Trophoblast cell (in vitro differentiated cells and primary cell): ENCODE data around the gene KCNIP4.

Source experiments
- DNase-seq, 2 donors: peaks; one replicate each; pipeline ENCODE4 v3.0.0-alpha.2; 2016
- H2AFZ ChIP-seq: 2 replicates; pipeline ENCODE4 v1.6.1; 2013; ENCODE audit warnings: low read length, moderate library complexity, mild to moderate bottlenecking; ENCODE audit not compliant: insufficient read depth, poor library complexity
- H2AK5ac ChIP-seq: 2 replicates; pipeline ENCODE4 v1.6.1; 2013; ENCODE audit warnings: mild to moderate bottlenecking, low read length
- H2BK120ac ChIP-seq: 2 replicates; pipeline ENCODE4 v1.6.1; 2013; ENCODE audit warnings: low read length, mild to moderate bottlenecking, moderate library complexity; ENCODE audit not compliant: insufficient read depth, poor library complexity
- H2BK12ac ChIP-seq: 2 replicates; pipeline ENCODE4 v1.6.1; 2013; ENCODE audit warnings: mild to moderate bottlenecking, low read length, moderate library complexity
- H2BK5ac ChIP-seq: 2 replicates; pipeline ENCODE4 v1.6.1; 2013; ENCODE audit warnings: low read length, low read depth, moderate library complexity, mild to moderate bottlenecking; ENCODE audit not compliant: poor library complexity
- H3K14ac ChIP-seq: 2 replicates; pipeline ENCODE4 v1.6.1; 2013; ENCODE audit warnings: mild to moderate bottlenecking, low read length
- H3K18ac ChIP-seq: 2 replicates; pipeline ENCODE4 v1.6.1; 2013; ENCODE audit warnings: mild to moderate bottlenecking, low read length
- H3K23ac ChIP-seq: 2 replicates; pipeline ENCODE4 v1.6.1; 2013; ENCODE audit warnings: low read length
- H3K27ac ChIP-seq: 2 replicates; pipeline ENCODE4 v1.5.1; 2013; ENCODE audit warnings: low read depth, mild to moderate bottlenecking, inconsistent platforms, low read length, moderate library complexity
- H3K27me3 ChIP-seq: 2 replicates; pipeline ENCODE4 v1.6.1; 2013; ENCODE audit warnings: inconsistent platforms, mild to moderate bottlenecking, low read length, moderate library complexity; ENCODE audit not compliant: insufficient read depth
- H3K36me3 ChIP-seq, 2 experiments: 1 replicate in 1 of 2; 2 replicates in 1 of 2; pipeline ENCODE4 v1.6.1; 2013; ENCODE audit warnings: low read length in 2 of 2, mild to moderate bottlenecking in 2 of 2, moderate library complexity in 1 of 2; ENCODE audit not compliant: insufficient read depth in 2 of 2, control insufficient read depth in 1 of 2
- H3K4ac ChIP-seq: 2 replicates; pipeline ENCODE4 v1.6.1; 2013; ENCODE audit warnings: low read depth, mild to moderate bottlenecking, low read length, moderate library complexity
- H3K4me1 ChIP-seq, 2 experiments: 1 replicate in 1 of 2; 2 replicates in 1 of 2; pipeline ENCODE4 v1.6.1; 2013; ENCODE audit warnings: low read length in 2 of 2, mild to moderate bottlenecking in 2 of 2, moderate library complexity in 1 of 2; ENCODE audit not compliant: insufficient read depth in 2 of 2, control insufficient read depth in 1 of 2
- H3K4me2 ChIP-seq: 2 replicates; pipeline ENCODE4 v1.6.1; 2013; ENCODE audit warnings: inconsistent platforms, mild to moderate bottlenecking, low read length, moderate library complexity
- H3K4me3 ChIP-seq: 2 replicates; pipeline ENCODE4 v1.5.1; 2013; ENCODE audit warnings: mild to moderate bottlenecking, low read depth, low read length, inconsistent platforms
- H3K79me1 ChIP-seq: one replicate; pipeline ENCODE4 v1.6.1; 2013; ENCODE audit warnings: low read length
- H3K79me2 ChIP-seq: 2 replicates; pipeline ENCODE4 v1.6.1; 2013; ENCODE audit warnings: low read length, mild to moderate bottlenecking; ENCODE audit not compliant: control insufficient read depth, insufficient read depth, poor library complexity
- H3K9ac ChIP-seq: 2 replicates; pipeline ENCODE4 v1.6.1; 2013; ENCODE audit warnings: mild to moderate bottlenecking, low read length
- H3K9me3 ChIP-seq: 2 replicates; pipeline ENCODE4 v1.6.1; 2013; ENCODE audit warnings: low read depth, mild to moderate bottlenecking, control low read depth, inconsistent platforms, low read length; ENCODE audit not compliant: insufficient read depth
- H4K12ac ChIP-seq: 2 replicates; pipeline ENCODE4 v1.6.1; 2013; ENCODE audit warnings: low read depth, mild to moderate bottlenecking, low read length, moderate library complexity
- H4K8ac ChIP-seq: 2 replicates; pipeline ENCODE4 v1.6.1; 2013; ENCODE audit warnings: low read depth, mild to moderate bottlenecking, low read length, moderate library complexity
- H4K91ac ChIP-seq: one replicate; pipeline ENCODE4 v1.6.1; 2013; ENCODE audit warnings: low read depth, mild to moderate bottlenecking, low read length, moderate library complexity
- WGBS: extraction: QIAGEN DNeasy Blood & Tissue Kit; methylation state at CpG from one replicate; pipeline ENCODE4 v1.1.7; 2013; ENCODE audit warnings: missing lambda C conversion rate; ENCODE audit not compliant: insufficient read length, insufficient coverage; ENCODE audit errors: extremely low coverage; 5-methylcytosine and 5-hydroxymethylcytosine counted together

KCNIP4 gene

GRCh38 chr4:21167711-21168110 is 780.9 kb downstream of the KCNIP4 start:
- no peak overlapping the region for H3K4me2 ChIP-seq
- no peak overlapping the region for H3K23ac ChIP-seq
- H3K9me3 ChIP-seq: no peaks in the 10 kb centered on the region
- no peak overlapping the region for H4K91ac ChIP-seq
- H3K27me3 ChIP-seq: no peaks in the 10 kb centered on the region
- no peak overlapping the region for H4K8ac ChIP-seq
- no peak for DNase-seq
- H3K4ac ChIP-seq: no peak overlapping the region
- no peaks in the 10 kb centered on the region for H3K79me1 ChIP-seq
- H2AFZ ChIP-seq: no peak overlapping the region
- no peak overlapping the region for H3K18ac ChIP-seq
- H3K4me3 ChIP-seq: no peak overlapping the region
- no peaks in the 10 kb centered on the region for H3K79me2 ChIP-seq
- H3K14ac ChIP-seq: no peak overlapping the region
- no peaks in the 10 kb centered on the region for H3K36me3 ChIP-seq
- no CpG with 5 or more reads among the region's 1 CpG for WGBS
- no peak overlapping the region for H3K27ac ChIP-seq
- H3K9ac ChIP-seq: no peak overlapping the region
- no peak overlapping the region for H2BK12ac ChIP-seq
- no peak overlapping the region for H4K12ac ChIP-seq
- H2BK5ac ChIP-seq: no peak overlapping the region
- no peak overlapping the region for H2BK120ac ChIP-seq
- no peaks in the 10 kb centered on the region for H3K4me1 ChIP-seq
- no peak overlapping the region for H2AK5ac ChIP-seq

GRCh38 chr4:21155367-21155766 is 793.2 kb downstream of the KCNIP4 start:
- H3K18ac ChIP-seq: no peak overlapping the region
- no peak overlapping the region for H3K9ac ChIP-seq
- no peaks in the 10 kb centered on the region for H3K9me3 ChIP-seq
- no peaks in the 10 kb centered on the region for H3K79me1 ChIP-seq
- no peak overlapping the region for H2AK5ac ChIP-seq
- H3K4me1 ChIP-seq: no peaks in the 10 kb centered on the region
- H4K91ac ChIP-seq: no peak overlapping the region
- H2BK12ac ChIP-seq: no peak overlapping the region
- no peak overlapping the region for H4K8ac ChIP-seq
- no peaks in the 10 kb centered on the region for H3K79me2 ChIP-seq
- H3K4me3 ChIP-seq: no peak overlapping the region
- H3K4ac ChIP-seq: no peak overlapping the region
- no peak overlapping the region for H3K14ac ChIP-seq
- no CpG with 5 or more reads among the region's 4 CpGs for WGBS
- H3K4me2 ChIP-seq: no peak overlapping the region
- DNase-seq: no peak
- no peak overlapping the region for H2BK120ac ChIP-seq
- H3K27me3 ChIP-seq: no peaks in the 10 kb centered on the region
- no peak overlapping the region for H2BK5ac ChIP-seq
- H3K23ac ChIP-seq: no peak overlapping the region
- no peak overlapping the region for H3K27ac ChIP-seq
- H3K36me3 ChIP-seq: no peaks in the 10 kb centered on the region
- no peak overlapping the region for H2AFZ ChIP-seq
- H4K12ac ChIP-seq: no peak overlapping the region

GRCh38 chr4:21139327-21139726 is 809.2 kb downstream of the KCNIP4 start:
- Histone ChIP-seq H3K9me3 (no peaks in the 10 kb centered on the region), H4K8ac (no peak overlapping the region), H3K36me3 (no peaks in the 10 kb centered on the region), H3K18ac (no peak overlapping the region), H3K14ac (no peak overlapping the region), H2AK5ac (no peak overlapping the region), H3K79me2 (no peaks in the 10 kb centered on the region), H3K4me2 (no peak overlapping the region), H4K91ac (no peak overlapping the region), H2BK5ac (no peak overlapping the region), H3K4ac (no peak overlapping the region), H3K4me1 (no peaks in the 10 kb centered on the region), H2AFZ (no peak overlapping the region), H3K27ac (no peak overlapping the region), H3K9ac (no peak overlapping the region), H3K23ac (no peak overlapping the region), H3K79me1 (no peaks in the 10 kb centered on the region), H2BK120ac (no peak overlapping the region), H3K4me3 (no peak overlapping the region), H4K12ac (no peak overlapping the region), H3K27me3 (no peaks in the 10 kb centered on the region), H2BK12ac (no peak overlapping the region)
- no CpG with 5 or more reads among the region's 4 CpGs for WGBS
- DNase-seq: no peak

- Histone ChIP-seq H3K79me1 (no peaks in the 10 kb centered on the region), H3K4me1 (no peaks in the 10 kb centered on the region), H3K9ac (no peak overlapping the region), H3K14ac (no peak overlapping the region), H3K4ac (no peak overlapping the region), H2BK120ac (no peak overlapping the region), H4K91ac (no peak overlapping the region), H3K27ac (no peak overlapping the region), H3K9me3 (no peaks in the 10 kb centered on the region), H3K23ac (no peak overlapping the region), H3K4me3 (no peak overlapping the region), H3K27me3 (no peaks in the 10 kb centered on the region), H3K79me2 (no peaks in the 10 kb centered on the region), H2BK5ac (no peak overlapping the region), H2AFZ (no peak overlapping the region), H4K12ac (no peak overlapping the region), H2AK5ac (no peak overlapping the region), H3K18ac (no peak overlapping the region), H2BK12ac (no peak overlapping the region), H3K36me3 (no peaks in the 10 kb centered on the region), H3K4me2 (no peak overlapping the region), H4K8ac (no peak overlapping the region)
- no peak for DNase-seq
- no CpG with 5 or more reads among the region's 5 CpGs for WGBS
Observed at GRCh38 chr4:21136051-21136630, 812.4 kb downstream of the KCNIP4 start.
